ENCODE measurements around the gene LRBA. TPM values are rescaled to one million over a fixed set of nuclear protein-coding genes. Genes with fewer than 3 reads are reported as not detected.
"Not testable (repeated sequence)": the region's sequence is repeated elsewhere in the genome, so short reads cannot be mapped to it uniquely, and the experiment has no call there.

Gene LRBA
- total RNA-seq, 1 donor from 2014 or later = 103 TPM

DNA sequence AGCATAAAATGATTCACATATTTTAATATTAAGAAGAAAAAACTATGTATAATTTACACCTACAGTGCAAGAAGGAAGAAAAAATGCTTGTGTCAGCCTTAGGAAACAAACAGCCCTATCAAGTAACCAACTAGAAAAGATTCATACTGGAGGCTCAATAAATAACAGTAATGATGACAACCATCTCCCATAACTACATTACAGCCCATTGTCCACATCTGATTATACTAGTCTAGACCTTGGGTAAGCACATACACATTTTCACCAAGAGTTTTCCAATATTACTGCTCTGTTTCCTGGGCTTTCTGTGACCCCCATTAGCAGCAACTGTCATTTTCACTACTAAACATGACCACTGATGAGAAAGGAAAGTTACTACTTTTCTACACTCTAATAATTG is 263.4 kb downstream of the LRBA start:
- H3K27me3 ChIP-seq (ENCODE audit: control insufficient read depth, insufficient read depth, low read length) = no peaks in the 10 kb centered on the region
- H3K4me3 ChIP-seq (ENCODE audit: low read depth, low read length) = no peak overlapping the region
- FAIRE-seq (no peak), DNase-seq (ENCODE audit: low read depth) (no peak)
- H3K36me3 ChIP-seq (ENCODE audit: control insufficient read depth, insufficient read depth, low read length) = no peaks in the 10 kb centered on the region
- TF ChIP-seq, protein P1, sequence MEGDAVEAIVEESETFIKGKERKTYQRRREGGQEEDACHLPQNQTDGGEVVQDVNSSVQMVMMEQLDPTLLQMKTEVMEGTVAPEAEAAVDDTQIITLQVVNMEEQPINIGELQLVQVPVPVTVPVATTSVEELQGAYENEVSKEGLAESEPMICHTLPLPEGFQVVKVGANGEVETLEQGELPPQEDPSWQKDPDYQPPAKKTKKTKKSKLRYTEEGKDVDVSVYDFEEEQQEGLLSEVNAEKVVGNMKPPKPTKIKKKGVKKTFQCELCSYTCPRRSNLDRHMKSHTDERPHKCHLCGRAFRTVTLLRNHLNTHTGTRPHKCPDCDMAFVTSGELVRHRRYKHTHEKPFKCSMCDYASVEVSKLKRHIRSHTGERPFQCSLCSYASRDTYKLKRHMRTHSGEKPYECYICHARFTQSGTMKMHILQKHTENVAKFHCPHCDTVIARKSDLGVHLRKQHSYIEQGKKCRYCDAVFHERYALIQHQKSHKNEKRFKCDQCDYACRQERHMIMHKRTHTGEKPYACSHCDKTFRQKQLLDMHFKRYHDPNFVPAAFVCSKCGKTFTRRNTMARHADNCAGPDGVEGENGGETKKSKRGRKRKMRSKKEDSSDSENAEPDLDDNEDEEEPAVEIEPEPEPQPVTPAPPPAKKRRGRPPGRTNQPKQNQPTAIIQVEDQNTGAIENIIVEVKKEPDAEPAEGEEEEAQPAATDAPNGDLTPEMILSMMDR (IDR thresholded peaks at IDR 0.05; ENCODE audit: insufficient read depth, low read length, severe bottlenecking) = no peak

GRCh38 chr4:150750824-150751223 is 264.3 kb downstream of the LRBA start:
- H3K4me3 ChIP-seq (ENCODE audit: low read depth, low read length) = no peak overlapping the region
- no peaks in the 10 kb centered on the region for H3K27me3 ChIP-seq (ENCODE audit: control insufficient read depth, insufficient read depth, low read length)
- TF ChIP-seq, protein P1 (IDR thresholded peaks at IDR 0.05; ENCODE audit: insufficient read depth, low read length, severe bottlenecking) = no peak
- DNase-seq (ENCODE audit: low read depth) (no peak), FAIRE-seq (no peak)
- H3K36me3 ChIP-seq (ENCODE audit: control insufficient read depth, insufficient read depth, low read length) = no peaks in the 10 kb centered on the region

- Histone ChIP-seq H3K4me3 (ENCODE audit: low read depth, low read length) (no peak overlapping the region), H3K36me3 (ENCODE audit: control insufficient read depth, insufficient read depth, low read length) (no peaks in the 10 kb centered on the region), H3K27me3 (ENCODE audit: control insufficient read depth, insufficient read depth, low read length) (no peaks in the 10 kb centered on the region)
- TF ChIP-seq, protein P1 (IDR thresholded peaks at IDR 0.05; ENCODE audit: insufficient read depth, low read length, severe bottlenecking) = no peak
- FAIRE-seq (no peak), DNase-seq (ENCODE audit: low read depth) (peak; percentile 7)
These were observed 268.9 kb downstream of the LRBA start for GRCh38 chr4:150746156-150746555.

DNA sequence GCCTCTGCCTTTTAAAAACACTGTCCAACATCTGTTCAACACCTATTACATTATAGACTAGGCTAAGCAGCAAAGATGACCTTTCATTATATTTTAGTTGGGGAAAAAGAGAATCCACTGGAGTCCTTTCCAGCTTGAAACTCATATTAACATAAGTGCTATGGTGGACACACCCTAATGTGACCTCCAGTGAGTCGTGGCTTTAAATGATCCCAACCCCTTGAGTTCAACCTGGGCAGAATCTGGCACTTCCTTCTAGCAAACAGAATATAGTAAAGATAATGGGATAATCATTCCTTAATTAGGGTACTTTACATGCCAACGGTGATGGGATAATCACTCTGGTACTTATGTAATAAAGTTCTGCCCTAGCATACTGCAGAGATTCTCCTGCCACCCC is 270.5 kb downstream of the LRBA start:
- peak; percentile 6 for DNase-seq (ENCODE audit: low read depth)
- Histone ChIP-seq H3K4me3 (ENCODE audit: low read depth, low read length) (no peak overlapping the region), H3K36me3 (ENCODE audit: control insufficient read depth, insufficient read depth, low read length) (no peaks in the 10 kb centered on the region), H3K27me3 (ENCODE audit: control insufficient read depth, insufficient read depth, low read length) (no peaks in the 10 kb centered on the region)
- TF ChIP-seq, protein P1 (IDR thresholded peaks at IDR 0.05; ENCODE audit: insufficient read depth, low read length, severe bottlenecking) = no peak
- no peak for FAIRE-seq

GRCh38 chr4:150743564-150744342 is 271.3 kb downstream of the LRBA start:
- TF ChIP-seq, protein P1 (IDR thresholded peaks at IDR 0.05; ENCODE audit: insufficient read depth, low read length, severe bottlenecking) = no peak
- no peaks in the 10 kb centered on the region for H3K36me3 ChIP-seq (ENCODE audit: control insufficient read depth, insufficient read depth, low read length)
- H3K27me3 ChIP-seq (ENCODE audit: control insufficient read depth, insufficient read depth, low read length) = no peaks in the 10 kb centered on the region
- DNase-seq (ENCODE audit: low read depth) (peak; percentile 29), FAIRE-seq (no peak)
- no peak overlapping the region for H3K4me3 ChIP-seq (ENCODE audit: low read depth, low read length)

GRCh38 chr4:150742930-150743329 is 272.2 kb downstream of the LRBA start:
- not testable (repeated sequence) for H3K27me3 ChIP-seq (ENCODE audit: control insufficient read depth, insufficient read depth, low read length); H3K36me3 ChIP-seq (ENCODE audit: control insufficient read depth, insufficient read depth, low read length); H3K4me3 ChIP-seq (ENCODE audit: low read depth, low read length); FAIRE-seq
- DNase-seq (ENCODE audit: low read depth) = peak; percentile 55

Measured in bronchial epithelial cell (primary cell).